Measurements from ENCODE around the gene PKM.

Gene PKM

GRCh38 chr15:72176159-72176558 is 54.8 kb downstream of the PKM start:
- no peak for DNase-seq (ENCODE audit: low read depth)

GRCh38 chr15:72175186-72176044 is 55.6 kb downstream of the PKM start:
- DNase-seq (ENCODE audit: low read depth): no peak

GRCh38 chr15:72174551-72175165 is 56.3 kb downstream of the PKM start:
- DNase-seq (ENCODE audit: low read depth): no peak

GRCh38 chr15:72173864-72174550 is 57.0 kb downstream of the PKM start:
- DNase-seq (ENCODE audit: low read depth): no peak

- no peak for DNase-seq (ENCODE audit: low read depth)
These were observed 57.6 kb downstream of the PKM start for GRCh38 chr15:72173401-72173800.

DNA sequence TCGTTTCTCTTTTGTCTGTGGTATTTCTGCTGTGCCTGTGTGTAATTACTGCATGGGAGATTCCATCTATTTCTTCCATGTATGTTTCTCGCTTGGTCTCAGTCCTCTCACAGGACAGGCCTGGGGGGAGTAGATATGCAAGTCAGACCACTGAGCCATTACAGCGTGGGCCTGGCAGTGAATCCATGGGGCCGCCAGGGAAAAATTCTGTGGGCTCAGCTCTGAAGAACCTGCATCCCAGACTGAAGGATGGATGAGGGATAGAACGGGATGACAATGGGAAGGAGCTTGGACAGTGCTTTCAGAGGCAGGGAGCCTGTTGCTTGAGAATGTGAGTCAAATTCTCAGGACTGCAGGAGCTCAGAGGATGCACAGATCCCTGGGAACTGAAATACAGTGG is 58.2 kb downstream of the PKM start:
- no peak for DNase-seq (ENCODE audit: low read depth)

- DNase-seq (ENCODE audit: low read depth): peak; percentile 25
These were observed 59.0 kb downstream of the PKM start for GRCh38 chr15:72171978-72172377.

- no peak for DNase-seq (ENCODE audit: low read depth)
These were observed 60.3 kb downstream of the PKM start for GRCh38 chr15:72170691-72171090.

DNA sequence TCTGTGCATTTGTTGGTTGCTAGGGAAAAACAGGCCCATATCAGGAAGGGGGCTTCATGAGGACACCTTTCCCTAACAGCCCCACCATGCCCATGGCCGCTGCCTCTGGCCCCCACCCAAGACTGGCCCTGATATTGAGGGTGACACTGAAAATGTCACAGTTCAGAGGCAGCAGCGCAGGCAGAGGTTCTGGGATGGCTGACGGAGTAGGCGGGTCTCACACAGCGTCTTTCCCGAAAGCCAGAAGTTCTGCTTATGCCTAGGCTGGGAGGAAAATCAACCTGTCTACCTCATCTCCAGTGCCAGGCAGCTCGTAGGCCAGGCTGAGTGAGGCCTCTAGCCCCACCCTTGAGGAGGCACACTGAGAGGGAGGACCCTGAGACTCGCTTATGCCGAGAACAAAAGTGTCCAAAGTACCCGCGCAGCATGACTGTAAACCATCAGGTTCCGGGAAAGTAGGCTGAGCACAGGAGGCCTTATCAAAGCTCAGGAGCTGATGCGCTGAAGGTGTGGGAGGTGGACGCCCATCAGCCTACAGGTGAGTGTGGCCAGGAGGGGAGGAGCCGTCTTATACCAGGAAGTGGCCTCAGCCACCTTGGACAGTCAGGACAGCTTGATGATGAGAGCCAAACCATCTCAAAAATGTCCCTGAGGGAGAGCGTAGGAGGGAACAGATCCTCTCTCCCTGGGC is 60.9 kb downstream of the PKM start:
- no peak for DNase-seq (ENCODE audit: low read depth)

DNA sequence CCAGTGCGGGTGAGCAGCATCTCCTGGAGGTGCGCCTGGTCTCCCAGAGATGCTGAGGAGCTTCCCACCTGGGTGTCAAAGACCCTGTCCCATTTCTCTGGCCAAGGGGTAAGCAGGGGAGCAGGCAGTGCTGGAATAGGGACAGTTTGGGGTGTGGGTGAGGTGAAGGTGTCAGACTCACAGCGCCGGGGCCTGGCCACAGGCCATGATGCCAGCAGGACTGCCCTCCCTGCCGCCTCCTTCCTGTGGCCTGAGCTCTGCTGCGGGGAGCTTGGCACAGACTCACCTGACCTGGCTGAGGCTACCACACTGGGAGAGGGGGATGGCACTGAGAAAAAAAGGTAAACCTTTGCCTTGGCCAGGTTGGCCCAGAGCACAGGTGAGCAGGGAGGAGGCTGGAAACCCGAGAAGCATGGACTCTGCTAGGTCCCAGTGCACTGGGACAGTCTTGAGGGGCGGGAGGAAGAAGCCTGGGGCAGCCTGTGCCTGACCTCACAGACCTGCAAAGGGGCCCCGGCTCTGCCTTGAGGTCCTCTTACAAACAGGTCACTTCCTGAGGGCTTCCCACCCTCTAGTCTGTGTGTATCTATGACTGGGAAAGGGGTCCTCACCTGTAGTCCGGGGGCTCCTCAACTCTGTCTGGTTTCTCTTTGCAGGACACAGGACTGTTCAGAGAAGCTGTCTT is 61.6 kb downstream of the PKM start:
- DNase-seq (ENCODE audit: low read depth): no peak

DNA sequence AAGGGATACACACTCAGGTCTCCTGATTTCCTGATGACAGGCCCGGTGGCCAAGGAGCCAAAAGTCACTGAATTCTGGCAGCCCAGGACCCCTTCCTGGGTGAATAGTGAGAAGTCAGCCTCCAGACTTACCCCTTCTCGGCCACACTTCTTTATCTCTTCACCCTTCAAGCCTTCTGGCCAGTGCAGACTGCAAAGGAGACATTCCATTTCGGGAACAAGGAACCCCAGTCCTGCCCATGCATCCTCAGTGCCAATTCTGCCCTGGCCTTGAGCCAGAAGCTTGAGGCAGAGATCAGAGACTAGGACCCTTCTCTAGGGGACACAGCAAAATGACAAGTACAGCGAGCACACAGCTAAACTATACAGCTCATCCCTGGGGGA is 62.2 kb downstream of the PKM start:
- DNase-seq (ENCODE audit: low read depth): no peak

- DNase-seq (ENCODE audit: low read depth): peak; percentile 64
These were observed 62.7 kb downstream of the PKM start for GRCh38 chr15:72168131-72168807.

DNA sequence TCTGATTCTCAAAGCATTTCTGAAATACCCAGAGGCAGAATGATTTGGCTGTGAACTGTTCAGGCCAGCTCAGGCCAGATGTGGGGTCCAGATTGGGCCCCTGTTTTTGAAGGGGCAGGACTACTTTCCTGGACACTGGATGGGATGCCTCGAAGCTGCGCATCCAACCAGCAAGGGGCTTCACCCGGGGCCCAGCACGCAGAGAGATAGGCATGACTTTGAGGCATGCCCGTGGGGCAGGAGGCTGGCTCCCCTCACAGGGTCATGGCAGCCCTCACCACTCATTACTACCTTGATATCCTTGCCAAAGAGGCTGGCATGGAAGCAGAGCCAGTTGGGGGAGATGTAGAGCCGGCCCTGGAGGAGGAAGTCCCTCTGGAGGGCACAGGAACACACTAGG is 63.5 kb downstream of the PKM start:
- DNase-seq (ENCODE audit: low read depth): no peak

GRCh38 chr15:72166716-72167417 is 64.1 kb downstream of the PKM start:
- DNase-seq (ENCODE audit: low read depth): no peak

DNA sequence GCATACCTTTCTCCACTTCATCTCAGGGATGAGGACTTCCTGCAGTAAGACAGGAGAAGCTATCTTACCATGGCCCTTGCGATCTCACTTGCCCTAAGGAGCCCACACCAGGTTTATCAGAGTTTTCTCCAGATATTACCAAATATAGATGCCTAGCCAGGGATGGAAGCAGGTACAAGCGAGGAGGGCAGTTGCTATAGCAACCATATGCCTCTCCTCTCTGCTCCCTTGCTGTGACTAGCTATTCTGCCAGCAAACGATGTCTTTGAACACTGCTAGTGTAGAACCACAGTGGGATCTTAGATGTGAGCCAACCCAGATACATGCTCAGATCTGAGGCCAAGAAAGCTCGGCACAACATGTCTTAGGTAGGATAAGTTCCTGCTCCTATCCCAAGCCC is 67.3 kb downstream of the PKM start:
- no peak for DNase-seq (ENCODE audit: low read depth)

DNA sequence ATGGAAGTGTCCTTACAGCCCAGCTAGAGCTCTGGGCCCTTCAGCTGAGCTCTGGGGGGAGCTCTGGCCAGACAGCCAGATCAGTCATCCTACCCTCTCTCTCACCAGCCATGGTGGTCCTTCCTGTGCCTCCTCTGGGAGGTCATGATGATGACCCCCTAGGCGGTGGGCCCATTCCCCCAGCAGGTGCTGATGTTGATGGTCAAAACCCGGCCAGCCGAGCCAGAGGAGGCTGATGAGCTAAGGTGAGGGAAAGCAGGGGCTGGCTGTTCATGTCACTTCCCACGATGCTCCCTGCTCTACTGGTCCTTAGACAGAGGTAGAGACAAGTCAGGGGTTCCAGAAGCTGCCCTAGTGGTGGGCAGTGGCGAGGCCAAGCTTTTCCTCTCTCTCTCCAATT is 68.4 kb downstream of the PKM start:
- DNase-seq (ENCODE audit: low read depth): no peak

DNA sequence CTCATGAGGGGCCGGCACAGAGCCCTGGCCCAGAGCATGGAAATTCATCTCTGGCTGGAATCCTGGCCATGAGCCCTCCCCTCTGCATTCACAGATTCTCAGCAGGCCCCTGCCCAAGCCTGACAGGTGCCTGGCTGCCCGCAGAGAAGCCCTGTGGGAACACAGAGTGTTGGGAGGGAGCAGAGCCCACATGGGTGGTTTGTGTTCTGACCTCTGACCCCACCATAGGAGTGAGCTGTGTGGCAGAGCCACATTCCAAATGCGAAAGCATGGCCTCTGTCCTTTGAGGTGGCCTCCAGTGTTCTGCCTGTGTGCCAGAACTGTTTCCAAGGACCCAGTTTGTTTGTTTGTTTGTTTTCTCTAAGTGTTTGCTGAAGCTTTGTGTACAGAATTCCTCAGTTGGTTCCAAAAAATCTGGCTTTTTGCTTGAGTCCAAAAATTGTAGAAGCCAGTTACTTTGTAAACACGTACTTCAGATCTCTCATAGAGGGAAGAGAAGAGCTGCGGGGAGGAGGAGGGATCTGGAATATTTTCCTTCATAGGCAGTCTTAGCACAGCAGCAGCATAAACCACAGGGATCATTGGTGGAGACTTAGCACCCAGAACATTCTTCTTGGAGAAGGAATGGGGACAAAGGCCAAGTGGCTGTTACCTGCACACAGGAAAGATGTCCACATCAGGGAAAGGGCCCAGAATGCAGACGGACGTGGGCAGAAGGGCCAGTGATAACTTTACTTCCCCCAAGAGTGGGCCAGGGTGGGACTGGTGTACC is 69.4 kb downstream of the PKM start:
- no peak for DNase-seq (ENCODE audit: low read depth)

DNA sequence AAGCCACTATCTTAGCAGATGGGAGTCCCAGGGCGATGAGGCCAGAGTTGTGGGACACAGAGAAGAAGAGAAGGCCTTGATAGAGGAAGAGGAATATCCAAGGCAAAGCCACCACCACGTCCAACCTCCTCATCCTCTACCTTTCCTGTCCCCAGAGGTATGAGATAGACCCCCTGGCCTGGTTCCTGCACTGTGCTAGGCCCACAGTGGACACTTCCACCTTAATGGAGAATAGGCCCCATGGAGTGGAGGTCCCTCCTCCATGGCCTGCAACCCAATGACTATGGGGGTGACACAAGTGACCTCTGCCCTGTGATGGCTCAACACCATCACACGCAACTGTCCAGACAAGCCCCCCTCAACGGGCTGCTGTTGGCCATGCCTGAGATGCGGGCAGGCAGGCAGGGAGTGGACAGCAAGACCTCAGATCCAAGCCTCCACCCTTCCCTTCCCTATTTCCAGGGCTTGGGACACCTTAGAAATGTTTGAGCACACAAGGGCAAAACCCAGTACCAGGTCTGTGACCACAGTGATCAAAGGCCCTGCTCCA is 70.2 kb downstream of the PKM start:
- no peak for DNase-seq (ENCODE audit: low read depth)

DNA sequence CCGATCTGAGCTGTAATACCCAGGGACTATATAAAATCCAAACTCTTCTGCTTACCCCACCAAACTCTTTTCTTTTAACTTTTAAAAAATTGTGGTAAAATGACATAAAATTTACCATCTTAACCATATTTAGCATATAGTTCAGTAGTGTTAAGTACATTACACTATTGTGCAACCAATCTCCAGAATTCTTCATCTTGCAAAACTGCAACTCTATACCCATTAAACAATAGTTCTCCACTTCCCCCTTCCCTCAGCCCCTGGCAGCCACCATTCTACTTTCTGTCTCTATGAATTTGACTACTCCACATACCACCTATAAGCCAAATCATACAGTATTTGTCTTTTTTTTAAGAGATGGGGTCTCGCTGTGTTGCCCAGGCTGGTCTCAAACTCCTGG is 74.1 kb downstream of the PKM start:
- no peak for DNase-seq (ENCODE audit: low read depth)
